HepG2 (cell line): Measurements from ENCODE around the gene CCDC201. TPM values are rescaled to one million over a fixed set of nuclear protein-coding genes. Genes with fewer than 3 reads are reported as not detected.

Source experiments
- ARNT ChIP-seq: fragments of 450-650 bp; IDR thresholded peaks from 2 replicates; pipeline ENCODE4 v1.6.1; 2017
- CREM ChIP-seq, 2 experiments: sonication (generic) in 1 of 2; formaldehyde crosslinking in 1 of 2; IDR thresholded peaks; 2 replicates each; pipeline versions ENCODE4 v1.4.0 to v1.6.1; 2016 to 2020; ENCODE audit warnings: antibody characterized with exemption in 1 of 2, mild to moderate bottlenecking in 1 of 2, missing genetic modification reagents in 1 of 2
- IKZF1 ChIP-seq: fragments of 450-650 bp; IDR thresholded peaks from 2 replicates; pipeline ENCODE4 v1.7.1; 2016
- IRX3 ChIP-seq: sonication (generic); formaldehyde crosslinking; IDR thresholded peaks from 2 replicates; pipeline ENCODE4 v1.8.1; 2023; ENCODE audit warnings: mild to moderate bottlenecking, low read depth, missing genetic modification reagents, borderline replicate concordance
- NR3C1 ChIP-seq: sonication (generic); formaldehyde crosslinking; IDR thresholded peaks from 2 replicates; pipeline ENCODE4 v1.4.0; 2020; ENCODE audit warnings: missing genetic modification reagents
- PAXIP1 ChIP-seq: sonication (generic); formaldehyde crosslinking; conservative IDR thresholded peaks from 2 replicates; pipeline ENCODE4 v1.4.0; 2020; ENCODE audit warnings: mild to moderate bottlenecking, missing genetic modification reagents, moderate library complexity
- RBAK ChIP-seq: sonication (generic); formaldehyde crosslinking; IDR thresholded peaks from 2 replicates; pipeline ENCODE4 v1.5.1; 2020; ENCODE audit warnings: mild to moderate bottlenecking, missing genetic modification reagents
- RBFOX2 ChIP-seq: fragments of 200-400 bp; formaldehyde crosslinking; IDR thresholded peaks from 2 replicates; pipeline ENCODE4 v1.6.1; 2017; ENCODE audit warnings: low read depth, mild to moderate bottlenecking, low read length
- RCOR2 ChIP-seq: IDR thresholded peaks from 2 replicates; pipeline ENCODE4 v1.6.1; 2016; ENCODE audit warnings: missing biosample characterization, missing genetic modification reagents
- RNF219 ChIP-seq: sonication (generic); formaldehyde crosslinking; IDR thresholded peaks from 2 replicates; pipeline ENCODE4 v1.5.0; 2020; ENCODE audit warnings: mild to moderate bottlenecking, missing genetic modification reagents
- SIN3A ChIP-seq: IDR thresholded peaks from 2 replicates; pipeline ENCODE4 v1.6.1; 2011; ENCODE audit warnings: low read depth, mild to moderate bottlenecking, control low read depth, low read length, borderline replicate concordance
- WIZ ChIP-seq: sonication (generic); formaldehyde crosslinking; IDR thresholded peaks from 2 replicates; pipeline ENCODE4 v1.5.1; 2020; ENCODE audit warnings: mild to moderate bottlenecking, missing genetic modification reagents
- YEATS4 ChIP-seq: sonication (generic); formaldehyde crosslinking; IDR thresholded peaks from 2 replicates; pipeline ENCODE4 v1.4.0; 2020; ENCODE audit warnings: missing genetic modification reagents, borderline replicate concordance
- ZBTB1 ChIP-seq: sonication (generic); formaldehyde crosslinking; IDR thresholded peaks from 2 replicates; pipeline ENCODE4 v1.4.0; 2020; ENCODE audit warnings: missing genetic modification reagents, borderline replicate concordance
- ZMYM4 ChIP-seq: sonication (generic); formaldehyde crosslinking; IDR thresholded peaks from 2 replicates; pipeline ENCODE4 v1.8.1; 2023; ENCODE audit warnings: mild to moderate bottlenecking, missing genetic modification reagents
- ZNF414 ChIP-seq: sonication (generic); formaldehyde crosslinking; IDR thresholded peaks from 2 replicates; pipeline ENCODE4 v1.5.0; 2020; ENCODE audit warnings: missing genetic modification reagents
- ZNF556 ChIP-seq: sonication (generic); formaldehyde crosslinking; IDR thresholded peaks from 2 replicates; pipeline ENCODE4 v1.4.0; 2020; ENCODE audit warnings: mild to moderate bottlenecking, missing genetic modification reagents, borderline replicate concordance
- ZNF570 ChIP-seq: sonication (generic); formaldehyde crosslinking; IDR thresholded peaks from 2 replicates; pipeline ENCODE4 v1.4.0; 2020; ENCODE audit warnings: mild to moderate bottlenecking, missing genetic modification reagents, borderline replicate concordance
- ZNF839 ChIP-seq: sonication (generic); formaldehyde crosslinking; IDR thresholded peaks from 2 replicates; pipeline ENCODE4 v1.4.0; 2020; ENCODE audit warnings: missing genetic modification reagents, mild to moderate bottlenecking, borderline replicate concordance
- ZNF879 ChIP-seq: sonication (generic); formaldehyde crosslinking; IDR thresholded peaks from 2 replicates; pipeline ENCODE4 v1.8.1; 2023; ENCODE audit warnings: missing genetic modification reagents
- ZSCAN21 ChIP-seq: sonication (generic); formaldehyde crosslinking; IDR thresholded peaks from 2 replicates; pipeline ENCODE4 v1.8.0; 2022; ENCODE audit warnings: mild to moderate bottlenecking, missing genetic modification reagents, moderate library complexity, borderline replicate concordance
- polyA plus RNA-seq, 8 experiments: library from polyadenylated mRNA; depleted of rRNA in 3 of 8; stranded (reverse) in 7 of 8; unstranded in 1 of 8; fragments of >200 nt; fragmentation: Illumina TruSeq in 4 of 8; extraction: Trizol in 4 of 8; gene quantifications; 2 replicates each; pipeline versions ENCODE4 v1.2.1 to v1.2.3, GENCODE V29; 2011 to 2016; ENCODE audit warnings: low read depth in 4 of 8, missing spikeins in 1 of 8, mixed read lengths in 1 of 8; ENCODE audit not compliant: insufficient read depth in 1 of 8
- total RNA-seq, 5 experiments: library from RNA; depleted of rRNA; stranded (reverse); fragments of >200 nt; fragmentation: Illumina TruSeq; extraction: Trizol; gene quantifications; 2 replicates each; pipeline ENCODE4 v1.2.3, GENCODE V29; 2016; ENCODE audit warnings: low read depth in 1 of 5
- TF ChIP-seq, protein P1 (sequence below): sonication (generic); formaldehyde crosslinking; IDR thresholded peaks from 2 replicates; pipeline ENCODE4 v1.5.0; 2020; ENCODE audit warnings: mild to moderate bottlenecking, missing genetic modification reagents

CCDC201 gene
- total and polyA plus RNA-seq, 2 of the 13 experiments (the other 11 are each of a cell fraction or from before 2014, with no cell fraction given): 0.92 TPM; not detected in 1

GRCh38 chr7:45889367-45890067 lies 16.6 kb upstream of the CCDC201 start (continued):
- TF ChIP-seq PAXIP1 (CRISPR knock-in tag) (no peak), ZBTB1 (CRISPR knock-in tag) (no peak), RNF219 (no peak; the same call in 1 of the 2 replicates), NR3C1 (CRISPR knock-in tag) (no peak), ZNF570 (CRISPR knock-in tag) (no peak), ARNT (no peak), SIN3A (no peak), RCOR2 (CRISPR knock-in tag) (no peak), RBAK (CRISPR knock-in tag) (no peak), IKZF1 (no peak), ZMYM4 (CRISPR knock-in tag) (no peak; the same call in 1 of the 2 replicates), ZNF414 (no peak; the same call in 1 of the 2 replicates), ZNF556 (CRISPR knock-in tag) (no peak), ZSCAN21 (CRISPR knock-in tag) (no peak; the same call in 1 of the 2 replicates), ZNF879 (CRISPR knock-in tag) (no peak), YEATS4 (CRISPR knock-in tag) (peak; percentile 49), CREM (IDR thresholded peaks at IDR 0.05) (0 out of 2 replicates have a peak, but pooled peaks have one; percentile 21), CREM (CRISPR knock-in tag; IDR thresholded peaks at IDR 0.05) (no peak), ZNF839 (CRISPR knock-in tag) (no peak), IRX3 (CRISPR knock-in tag) (no peak; the same call in 1 of the 2 replicates), WIZ (CRISPR knock-in tag) (no peak; the same call in 1 of the 2 replicates), RBFOX2 (peak; percentile 82)
- TF ChIP-seq, protein P1, sequence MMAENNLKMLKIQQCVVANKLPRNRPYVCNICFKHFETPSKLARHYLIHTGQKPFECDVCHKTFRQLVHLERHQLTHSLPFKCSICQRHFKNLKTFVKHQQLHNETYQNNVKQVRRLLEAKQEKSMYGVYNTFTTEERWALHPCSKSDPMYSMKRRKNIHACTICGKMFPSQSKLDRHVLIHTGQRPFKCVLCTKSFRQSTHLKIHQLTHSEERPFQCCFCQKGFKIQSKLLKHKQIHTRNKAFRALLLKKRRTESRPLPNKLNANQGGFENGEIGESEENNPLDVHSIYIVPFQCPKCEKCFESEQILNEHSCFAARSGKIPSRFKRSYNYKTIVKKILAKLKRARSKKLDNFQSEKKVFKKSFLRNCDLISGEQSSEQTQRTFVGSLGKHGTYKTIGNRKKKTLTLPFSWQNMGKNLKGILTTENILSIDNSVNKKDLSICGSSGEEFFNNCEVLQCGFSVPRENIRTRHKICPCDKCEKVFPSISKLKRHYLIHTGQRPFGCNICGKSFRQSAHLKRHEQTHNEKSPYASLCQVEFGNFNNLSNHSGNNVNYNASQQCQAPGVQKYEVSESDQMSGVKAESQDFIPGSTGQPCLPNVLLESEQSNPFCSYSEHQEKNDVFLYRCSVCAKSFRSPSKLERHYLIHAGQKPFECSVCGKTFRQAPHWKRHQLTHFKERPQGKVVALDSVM (CRISPR knock-in tag): no peak; the same call in 1 of the 2 replicates
